ENCODE results near the gene SYTL5.

Gene SYTL5

GRCh38 chrX:38154340-38154739 lies 148.0 kb downstream of the SYTL5 start:
- Histone ChIP-seq H2AK5ac (ENCODE audit: low read length) (no peak overlapping the region), H3K4me1 (ENCODE audit: control insufficient read depth in 1 of 2, insufficient read depth in 2 of 2, low read length in 2 of 2) (peaks cover 0 to 7% of the 10 kb centered on the region in 2 experiments), H3K27ac (ENCODE audit: low read depth, low read length) (no peak overlapping the region), H2AFZ (ENCODE audit: insufficient read depth, low read length, poor library complexity) (no peak overlapping the region), H3K14ac (ENCODE audit: low read length) (no peak overlapping the region), H3K36me3 (ENCODE audit: control insufficient read depth in 1 of 2, insufficient read depth in 2 of 2, low read length in 2 of 2) (no peaks in the 10 kb centered on the region), H3K4ac (ENCODE audit: low read depth, low read length) (no peak overlapping the region), H4K91ac (ENCODE audit: low read depth, low read length) (no peak overlapping the region), H2BK5ac (ENCODE audit: low read depth, low read length, poor library complexity) (no peak overlapping the region), H3K79me2 (ENCODE audit: control insufficient read depth, insufficient read depth, low read length, poor library complexity) (no peaks in the 10 kb centered on the region), H2BK12ac (ENCODE audit: low read length) (no peak overlapping the region), H3K4me3 (ENCODE audit: low read depth, low read length) (no peak overlapping the region), H4K12ac (ENCODE audit: low read depth, low read length) (no peak overlapping the region), H2BK120ac (ENCODE audit: insufficient read depth, low read length, poor library complexity) (no peak overlapping the region), H3K9ac (ENCODE audit: low read length) (no peak overlapping the region), H3K79me1 (ENCODE audit: low read length) (no peaks in the 10 kb centered on the region), H3K4me2 (ENCODE audit: low read length) (no peak overlapping the region), H3K23ac (ENCODE audit: low read length) (no peak overlapping the region), H4K8ac (ENCODE audit: low read depth, low read length) (no peak overlapping the region), H3K9me3 (ENCODE audit: insufficient read depth, low read depth, low read length) (no peaks in the 10 kb centered on the region), H3K18ac (ENCODE audit: low read length) (no peak overlapping the region), H3K27me3 (ENCODE audit: insufficient read depth, low read length) (no peaks in the 10 kb centered on the region)
- DNase-seq: no peak
- no CpG with 5 or more reads among the region's 5 CpGs for WGBS (ENCODE audit: extremely low coverage, insufficient coverage, insufficient read length)

DNA sequence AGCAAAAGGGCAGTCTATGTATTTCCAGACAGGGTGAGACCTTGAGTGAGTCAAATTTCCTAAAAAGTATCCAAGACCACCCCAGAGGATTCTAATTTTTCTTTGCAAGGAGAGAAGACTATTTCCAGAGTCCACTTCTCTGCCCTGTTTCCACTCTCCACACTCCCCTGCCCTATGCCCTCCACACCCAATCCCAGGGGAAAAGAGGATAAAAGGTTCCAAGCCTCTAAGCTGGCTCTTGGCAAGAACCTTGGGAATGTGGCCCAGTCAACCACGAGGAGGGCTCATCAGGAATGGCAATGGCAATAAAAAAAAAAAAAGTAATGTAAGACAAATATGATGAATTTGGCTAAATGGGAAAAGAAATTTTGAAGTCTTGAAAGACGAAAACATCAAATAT lies 148.5 kb downstream of the SYTL5 start:
- Histone ChIP-seq H3K27me3 (ENCODE audit: insufficient read depth, low read length) (no peaks in the 10 kb centered on the region), H2BK120ac (ENCODE audit: insufficient read depth, low read length, poor library complexity) (no peak overlapping the region), H3K4ac (ENCODE audit: low read depth, low read length) (no peak overlapping the region), H3K36me3 (ENCODE audit: control insufficient read depth in 1 of 2, insufficient read depth in 2 of 2, low read length in 2 of 2) (no peaks in the 10 kb centered on the region), H2BK12ac (ENCODE audit: low read length) (no peak overlapping the region), H3K23ac (ENCODE audit: low read length) (no peak overlapping the region), H3K9me3 (ENCODE audit: insufficient read depth, low read depth, low read length) (no peaks in the 10 kb centered on the region), H3K79me1 (ENCODE audit: low read length) (no peaks in the 10 kb centered on the region), H3K9ac (ENCODE audit: low read length) (no peak overlapping the region), H3K4me2 (ENCODE audit: low read length) (no peak overlapping the region), H3K4me3 (ENCODE audit: low read depth, low read length) (no peak overlapping the region), H3K27ac (ENCODE audit: low read depth, low read length) (no peak overlapping the region), H2BK5ac (ENCODE audit: low read depth, low read length, poor library complexity) (no peak overlapping the region), H3K79me2 (ENCODE audit: control insufficient read depth, insufficient read depth, low read length, poor library complexity) (no peaks in the 10 kb centered on the region), H4K12ac (ENCODE audit: low read depth, low read length) (no peak overlapping the region), H2AFZ (ENCODE audit: insufficient read depth, low read length, poor library complexity) (no peak overlapping the region), H3K14ac (ENCODE audit: low read length) (no peak overlapping the region), H2AK5ac (ENCODE audit: low read length) (no peak overlapping the region), H3K18ac (ENCODE audit: low read length) (no peak overlapping the region), H3K4me1 (ENCODE audit: control insufficient read depth in 1 of 2, insufficient read depth in 2 of 2, low read length in 2 of 2) (peaks cover 0 to 7% of the 10 kb centered on the region in 2 experiments), H4K91ac (ENCODE audit: low read depth, low read length) (no peak overlapping the region), H4K8ac (ENCODE audit: low read depth, low read length) (no peak overlapping the region)
- no peak for DNase-seq
- WGBS (ENCODE audit: extremely low coverage, insufficient coverage, insufficient read length): no CpG with 5 or more reads among the region's 2 CpGs

DNA sequence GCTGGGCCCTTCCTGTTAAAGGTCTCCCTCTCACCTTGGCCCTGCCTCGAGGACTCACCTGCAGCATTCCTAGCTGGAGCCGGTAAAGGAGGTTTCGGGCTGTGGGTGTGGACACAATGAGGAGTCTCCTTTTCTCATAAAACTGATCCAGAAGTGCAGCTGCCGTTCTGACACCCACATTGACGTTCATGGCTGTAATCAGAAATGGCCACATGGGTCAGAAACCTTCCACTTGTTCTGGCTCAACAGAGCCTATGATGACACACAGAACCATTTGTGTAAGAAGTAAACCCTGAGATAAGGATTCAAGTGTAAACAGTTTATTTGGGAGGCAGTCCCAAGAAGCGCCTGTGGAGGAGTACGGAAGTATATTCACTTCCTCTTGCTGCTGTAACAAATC lies 150.5 kb downstream of the SYTL5 start:
- Histone ChIP-seq H3K18ac (ENCODE audit: low read length) (no peak overlapping the region), H3K27me3 (ENCODE audit: insufficient read depth, low read length) (no peaks in the 10 kb centered on the region), H4K12ac (ENCODE audit: low read depth, low read length) (no peak overlapping the region), H3K4ac (ENCODE audit: low read depth, low read length) (no peak overlapping the region), H4K91ac (ENCODE audit: low read depth, low read length) (no peak overlapping the region), H2AK5ac (ENCODE audit: low read length) (no peak overlapping the region), H3K79me2 (ENCODE audit: control insufficient read depth, insufficient read depth, low read length, poor library complexity) (no peaks in the 10 kb centered on the region), H3K36me3 (ENCODE audit: control insufficient read depth in 1 of 2, insufficient read depth in 2 of 2, low read length in 2 of 2) (no peaks in the 10 kb centered on the region), H3K79me1 (ENCODE audit: low read length) (no peaks in the 10 kb centered on the region), H3K27ac (ENCODE audit: low read depth, low read length) (no peak overlapping the region), H3K23ac (ENCODE audit: low read length) (no peak overlapping the region), H2BK5ac (ENCODE audit: low read depth, low read length, poor library complexity) (no peak overlapping the region), H3K9ac (ENCODE audit: low read length) (no peak overlapping the region), H2AFZ (ENCODE audit: insufficient read depth, low read length, poor library complexity) (no peak overlapping the region), H4K8ac (ENCODE audit: low read depth, low read length) (no peak overlapping the region), H3K4me3 (ENCODE audit: low read depth, low read length) (no peak overlapping the region), H3K4me1 (ENCODE audit: control insufficient read depth in 1 of 2, insufficient read depth in 2 of 2, low read length in 2 of 2) (peaks cover 0 to 3% of the 10 kb centered on the region in 2 experiments), H3K4me2 (ENCODE audit: low read length) (no peak overlapping the region), H2BK120ac (ENCODE audit: insufficient read depth, low read length, poor library complexity) (no peak overlapping the region), H2BK12ac (ENCODE audit: low read length) (no peak overlapping the region), H3K9me3 (ENCODE audit: insufficient read depth, low read depth, low read length) (no peaks in the 10 kb centered on the region), H3K14ac (ENCODE audit: low read length) (no peak overlapping the region)
- no peak for DNase-seq
- no CpG with 5 or more reads among the region's 7 CpGs for WGBS (ENCODE audit: extremely low coverage, insufficient coverage, insufficient read length)

DNA sequence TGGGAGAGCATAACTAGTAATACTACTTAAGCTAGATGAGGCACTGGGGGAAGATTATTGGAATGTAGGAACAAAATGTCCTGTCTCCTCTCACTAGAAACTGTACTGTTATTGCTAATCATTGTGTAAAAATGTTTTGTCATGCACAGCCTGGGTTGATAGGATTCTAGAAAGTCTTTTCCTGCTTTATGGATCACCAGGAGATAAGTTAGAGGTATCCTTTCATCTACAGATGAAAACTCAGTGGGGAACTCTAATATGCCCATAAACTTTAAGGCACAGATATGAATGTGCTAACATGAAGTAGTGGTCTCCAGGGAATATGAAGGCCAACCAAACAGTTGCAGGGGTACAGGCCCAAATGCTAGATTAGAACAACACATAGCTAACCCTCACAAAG lies 156.8 kb downstream of the SYTL5 start:
- H3K23ac ChIP-seq (ENCODE audit: low read length): no peak overlapping the region
- H3K4me2 ChIP-seq (ENCODE audit: low read length): no peak overlapping the region
- no peak overlapping the region for H3K9ac ChIP-seq (ENCODE audit: low read length)
- no peak overlapping the region for H4K12ac ChIP-seq (ENCODE audit: low read depth, low read length)
- H3K9me3 ChIP-seq (ENCODE audit: insufficient read depth, low read depth, low read length): no peaks in the 10 kb centered on the region
- no peaks in the 10 kb centered on the region for H3K4me1 ChIP-seq (ENCODE audit: control insufficient read depth in 1 of 2, insufficient read depth in 2 of 2, low read length in 2 of 2)
- H3K14ac ChIP-seq (ENCODE audit: low read length): no peak overlapping the region
- no peaks in the 10 kb centered on the region for H3K27me3 ChIP-seq (ENCODE audit: insufficient read depth, low read length)
- H4K8ac ChIP-seq (ENCODE audit: low read depth, low read length): no peak overlapping the region
- H2AK5ac ChIP-seq (ENCODE audit: low read length): no peak overlapping the region
- no peak overlapping the region for H2AFZ ChIP-seq (ENCODE audit: insufficient read depth, low read length, poor library complexity)
- no peak overlapping the region for H2BK12ac ChIP-seq (ENCODE audit: low read length)
- DNase-seq: no peak
- H3K18ac ChIP-seq (ENCODE audit: low read length): no peak overlapping the region
- H3K4ac ChIP-seq (ENCODE audit: low read depth, low read length): no peak overlapping the region
- H3K36me3 ChIP-seq (ENCODE audit: control insufficient read depth in 1 of 2, insufficient read depth in 2 of 2, low read length in 2 of 2): no peaks in the 10 kb centered on the region
- H2BK5ac ChIP-seq (ENCODE audit: low read depth, low read length, poor library complexity): no peak overlapping the region
- no peak overlapping the region for H4K91ac ChIP-seq (ENCODE audit: low read depth, low read length)
- H3K79me1 ChIP-seq (ENCODE audit: low read length): no peaks in the 10 kb centered on the region
- H3K79me2 ChIP-seq (ENCODE audit: control insufficient read depth, insufficient read depth, low read length, poor library complexity): no peaks in the 10 kb centered on the region
- H3K4me3 ChIP-seq (ENCODE audit: low read depth, low read length): no peak overlapping the region
- no peak overlapping the region for H3K27ac ChIP-seq (ENCODE audit: low read depth, low read length)
- H2BK120ac ChIP-seq (ENCODE audit: insufficient read depth, low read length, poor library complexity): no peak overlapping the region

Data from trophoblast cell (in vitro differentiated cells and primary cell).